22Rv1 (cell line): ENCODE results near the gene VPS11.

ENCODE experiments used
- H3K27ac ChIP-seq: fragments of 450-650 bp; 2 replicates; pipeline ENCODE4 v1.5.1; 2017
- ZFX ChIP-seq: fragments of 450-650 bp; IDR thresholded peaks from 2 replicates; pipeline ENCODE4 v1.6.1; 2017; ENCODE audit warnings: antibody characterized with exemption, borderline replicate concordance
- TF ChIP-seq, protein P1 (sequence below): fragments of 450-650 bp; IDR thresholded peaks from 2 replicates; pipeline ENCODE4 v1.5.1; 2017; ENCODE audit warnings: mild to moderate bottlenecking

The VPS11 gene

DNA sequence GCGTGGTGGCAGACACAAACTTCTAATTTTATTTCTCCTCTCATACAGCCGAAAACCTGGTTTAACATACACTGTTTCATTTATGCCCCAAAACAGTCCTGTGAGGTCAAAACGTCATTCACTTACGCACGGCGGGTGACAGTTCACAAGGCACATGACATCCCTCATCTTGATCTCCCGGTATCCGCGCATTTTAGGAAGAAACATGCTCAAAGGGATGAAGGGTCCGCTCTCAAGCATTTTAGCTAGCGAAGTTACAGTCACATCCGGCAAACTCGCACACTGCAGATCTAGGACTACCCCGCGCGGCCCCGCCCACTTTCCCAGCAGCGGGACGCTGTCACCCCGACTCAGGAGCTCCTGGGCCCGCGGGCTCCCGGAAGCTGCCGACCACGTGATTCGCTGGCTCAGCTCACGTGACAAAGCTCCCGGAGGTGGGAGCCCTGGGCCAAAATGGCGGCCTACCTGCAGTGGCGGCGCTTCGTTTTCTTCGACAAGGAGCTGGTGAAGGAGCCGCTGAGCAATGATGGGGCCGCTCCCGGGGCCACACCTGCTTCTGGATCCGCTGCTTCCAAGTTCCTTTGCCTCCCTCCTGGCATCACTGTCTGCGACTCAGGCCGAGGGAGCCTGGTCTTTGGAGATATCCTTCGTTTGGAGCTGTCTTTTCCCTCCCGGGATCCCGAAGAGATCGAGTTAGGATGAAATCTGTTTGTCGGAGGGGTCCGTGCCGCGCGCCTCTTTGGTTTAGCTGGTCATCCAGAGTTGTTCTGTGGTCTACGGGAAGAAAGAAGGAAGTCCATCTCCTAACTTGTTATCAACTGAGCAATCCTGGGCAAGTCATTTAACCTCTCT is at the start of gene VPS11:
Gene VPS11, plus strand, starts transcription at position 448 of the 852 bp plus-strand sequence. Its CDS starts 6 bp downstream, at position 454.
- peak within 1 kb of the TSS; percentile 86 for H3K27ac ChIP-seq

GRCh38 chr11:119018074-119018938 is 49.3 kb upstream of the VPS11 start, which contains the start of the genes RPS25 and TRAPPC4:
Gene RPS25 (minus strand): TSS chr11:119018343. CDS start chr11:119018284, 59 bp downstream.
Gene TRAPPC4 (plus strand): TSS chr11:119018766. CDS start chr11:119018796, 30 bp downstream.
- no peak for TF ChIP-seq ZFX
- TF ChIP-seq, protein P1, sequence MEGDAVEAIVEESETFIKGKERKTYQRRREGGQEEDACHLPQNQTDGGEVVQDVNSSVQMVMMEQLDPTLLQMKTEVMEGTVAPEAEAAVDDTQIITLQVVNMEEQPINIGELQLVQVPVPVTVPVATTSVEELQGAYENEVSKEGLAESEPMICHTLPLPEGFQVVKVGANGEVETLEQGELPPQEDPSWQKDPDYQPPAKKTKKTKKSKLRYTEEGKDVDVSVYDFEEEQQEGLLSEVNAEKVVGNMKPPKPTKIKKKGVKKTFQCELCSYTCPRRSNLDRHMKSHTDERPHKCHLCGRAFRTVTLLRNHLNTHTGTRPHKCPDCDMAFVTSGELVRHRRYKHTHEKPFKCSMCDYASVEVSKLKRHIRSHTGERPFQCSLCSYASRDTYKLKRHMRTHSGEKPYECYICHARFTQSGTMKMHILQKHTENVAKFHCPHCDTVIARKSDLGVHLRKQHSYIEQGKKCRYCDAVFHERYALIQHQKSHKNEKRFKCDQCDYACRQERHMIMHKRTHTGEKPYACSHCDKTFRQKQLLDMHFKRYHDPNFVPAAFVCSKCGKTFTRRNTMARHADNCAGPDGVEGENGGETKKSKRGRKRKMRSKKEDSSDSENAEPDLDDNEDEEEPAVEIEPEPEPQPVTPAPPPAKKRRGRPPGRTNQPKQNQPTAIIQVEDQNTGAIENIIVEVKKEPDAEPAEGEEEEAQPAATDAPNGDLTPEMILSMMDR, result no peak
- peak within 1 kb of the TSS; percentile 96 for H3K27ac ChIP-seq

More for the DNA sequence above, at the start of gene VPS11:
- TF ChIP-seq ZFX, result no peak
- TF ChIP-seq, protein P1, result no peak

GRCh38 chr11:119019996-119020395 is 47.6 kb upstream of the VPS11 start:
- no peak overlapping the region for H3K27ac ChIP-seq
- TF ChIP-seq, protein P1, result no peak
- no peak for TF ChIP-seq ZFX

- H3K27ac ChIP-seq, result peak overlapping the region; percentile 64
Observed at GRCh38 chr11:119021631-119022030, 46.0 kb upstream of the VPS11 start.

DNA sequence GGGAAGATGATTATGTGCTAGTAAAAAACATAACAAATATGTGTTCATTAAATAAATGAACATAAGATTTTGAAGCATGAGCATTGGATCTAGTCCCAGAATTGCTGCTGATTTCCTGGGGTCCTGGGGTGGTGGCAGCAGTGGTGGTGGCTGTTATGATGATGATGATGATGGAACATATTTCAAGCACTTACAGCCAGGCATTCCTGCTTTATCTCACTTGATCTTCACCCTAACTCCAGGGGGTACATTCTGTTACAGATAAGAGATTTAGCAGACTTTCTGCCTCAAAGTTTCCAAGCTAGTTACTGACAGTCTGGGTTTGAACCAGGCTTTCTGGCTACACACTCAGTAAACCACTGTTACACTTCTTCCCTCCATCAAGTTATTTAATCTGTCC is 43.9 kb upstream of the VPS11 start:
- H3K27ac ChIP-seq, result no peak overlapping the region
- no peak for TF ChIP-seq ZFX
- TF ChIP-seq, protein P1, result no peak

More at GRCh38 chr11:119021631-119022030, 46.0 kb upstream of the VPS11 start:
- TF ChIP-seq ZFX, result no peak
- TF ChIP-seq, protein P1, result no peak

DNA sequence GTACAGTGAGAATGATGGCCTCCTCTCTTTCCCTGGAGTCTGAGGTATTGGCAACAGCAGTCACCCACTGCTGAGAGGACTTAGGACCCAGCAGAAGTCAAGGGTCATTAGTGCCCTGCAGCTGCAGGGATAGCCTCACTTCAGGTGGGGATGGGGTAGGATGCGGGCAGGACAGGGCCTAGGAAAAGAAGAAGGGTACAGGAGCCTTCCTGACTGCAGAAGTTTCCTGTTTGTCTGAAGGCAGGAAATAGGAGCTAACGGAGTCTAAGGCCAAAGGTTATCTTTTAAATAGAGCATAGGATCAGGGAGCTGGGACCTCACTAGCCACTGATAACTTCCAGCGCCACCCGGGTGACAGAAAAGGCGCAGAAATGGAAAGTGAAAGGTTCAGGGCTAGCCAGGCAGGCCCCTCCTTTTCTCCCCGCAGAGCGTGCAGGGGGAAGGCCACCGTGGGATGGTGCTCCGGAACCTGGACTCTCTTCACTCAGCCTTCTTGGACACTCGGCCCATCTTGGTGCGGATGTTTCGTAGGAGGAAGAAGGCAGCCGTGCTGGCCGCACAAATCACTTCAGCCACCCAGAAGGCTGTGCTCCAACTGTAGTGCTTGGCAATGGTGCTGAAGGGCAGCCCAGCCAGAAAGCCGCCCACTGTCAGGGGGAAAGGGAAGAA is 43.1 kb upstream of the VPS11 start:
- no peak overlapping the region for H3K27ac ChIP-seq
- no peak for TF ChIP-seq ZFX
- TF ChIP-seq, protein P1, result no peak
